CD4-positive, alpha-beta T cell treated with Interleukin-4 for 4 hours (primary cell): ENCODE measurements around the gene TLE2.
"Not testable (repeated sequence)": the region's sequence is repeated elsewhere in the genome, so short reads cannot be mapped to it uniquely, and the experiment has no call there.

Source experiments
- DNase-seq: peaks from one replicate; pipeline ENCODE4 v3.0.0-alpha.2; 2020

The TLE2 gene

DNA sequence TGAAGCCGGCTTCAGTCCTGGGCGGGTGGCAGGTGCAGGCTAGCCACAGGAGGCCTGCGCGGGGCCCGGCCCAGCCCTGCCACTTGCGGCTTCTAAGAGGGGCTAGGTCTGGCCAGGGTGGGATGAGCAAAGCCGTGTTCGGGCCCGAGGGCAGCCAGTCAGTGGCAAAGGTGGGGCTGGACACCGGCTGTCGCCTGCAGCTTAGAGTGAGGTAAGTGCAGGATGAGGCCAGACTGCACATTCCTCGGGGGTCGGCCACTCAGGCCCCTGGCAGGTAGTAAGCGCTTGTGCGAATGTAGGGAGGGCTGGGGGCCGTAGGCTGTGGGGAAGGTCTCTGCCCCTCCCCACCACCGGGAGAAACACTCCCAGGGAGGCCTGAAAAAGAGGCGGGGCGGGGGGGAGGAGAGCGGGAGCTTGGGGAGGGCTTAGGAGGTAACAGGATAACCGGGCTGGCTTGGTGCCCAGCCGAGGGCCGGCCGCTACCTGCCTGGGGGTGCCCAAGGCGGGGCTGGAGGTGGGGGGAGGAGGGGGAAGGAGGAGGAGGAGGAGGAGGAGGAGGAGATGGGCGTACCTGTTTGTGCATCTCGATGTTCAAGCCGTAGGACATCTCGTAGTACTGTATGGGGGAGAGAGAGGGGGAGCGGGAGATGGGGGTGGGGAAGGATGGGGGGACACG, 26.8 kb upstream of the TLE2 start:
- no peak for DNase-seq

GRCh38 chr19:3054972-3055740, 26.1 kb upstream of the TLE2 start:
- DNase-seq, result no peak

- DNase-seq, result no peak
Measured at GRCh38 chr19:3054265-3054971, 25.3 kb upstream of the TLE2 start.

GRCh38 chr19:3053780-3054179, 24.7 kb upstream of the TLE2 start:
- DNase-seq, result no peak

DNA sequence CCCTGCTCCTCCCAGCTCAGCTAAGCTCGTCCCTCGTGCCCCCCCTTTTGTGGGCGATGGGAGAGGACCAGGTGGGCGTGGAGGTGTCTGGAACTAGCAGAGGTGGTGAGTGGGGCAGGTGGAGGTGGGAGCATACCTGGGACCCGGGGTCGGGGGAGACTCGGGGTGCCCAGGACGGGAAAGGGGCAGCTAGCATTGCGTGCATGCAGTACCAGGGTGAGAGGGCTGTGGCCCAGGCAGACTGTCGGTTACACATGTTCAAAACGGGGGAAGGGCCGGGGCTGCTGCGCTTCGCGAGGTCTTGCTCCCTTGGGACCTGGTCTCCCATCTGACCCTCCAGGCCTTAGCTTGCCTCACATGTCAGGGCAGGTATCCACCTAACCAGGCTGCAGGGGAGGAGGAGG, 24.1 kb upstream of the TLE2 start:
- no peak for DNase-seq

GRCh38 chr19:3050016-3050415, 20.9 kb upstream of the TLE2 start:
- not testable (repeated sequence) for DNase-seq

DNA sequence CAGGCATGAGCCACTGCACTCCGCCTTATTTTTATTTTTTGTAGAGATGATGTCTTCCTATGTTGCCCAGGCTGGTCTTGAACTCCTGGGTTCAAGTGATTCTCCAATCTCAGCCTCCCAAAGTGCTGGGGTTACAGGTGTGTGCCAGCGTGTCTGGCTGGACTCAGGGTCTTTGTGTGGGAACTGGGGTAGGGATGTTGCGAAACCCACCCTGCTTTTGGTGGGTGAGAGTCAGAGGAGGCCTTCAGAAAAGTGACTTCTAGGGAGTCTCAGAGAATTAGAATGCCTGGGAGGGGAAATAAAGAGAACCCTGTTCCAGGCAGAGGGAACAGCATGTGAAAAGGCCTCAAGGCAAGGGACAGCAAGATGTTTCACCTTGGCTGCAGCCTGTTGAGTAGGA, 20.0 kb upstream of the TLE2 start:
- DNase-seq, result no peak

- no peak for DNase-seq
Measured at GRCh38 chr19:3048190-3048533, 19.1 kb upstream of the TLE2 start.

GRCh38 chr19:3047496-3048189, 18.6 kb upstream of the TLE2 start:
- DNase-seq, result peak; percentile 76

GRCh38 chr19:3046698-3047495, 17.8 kb upstream of the TLE2 start:
- DNase-seq, result no peak

DNA sequence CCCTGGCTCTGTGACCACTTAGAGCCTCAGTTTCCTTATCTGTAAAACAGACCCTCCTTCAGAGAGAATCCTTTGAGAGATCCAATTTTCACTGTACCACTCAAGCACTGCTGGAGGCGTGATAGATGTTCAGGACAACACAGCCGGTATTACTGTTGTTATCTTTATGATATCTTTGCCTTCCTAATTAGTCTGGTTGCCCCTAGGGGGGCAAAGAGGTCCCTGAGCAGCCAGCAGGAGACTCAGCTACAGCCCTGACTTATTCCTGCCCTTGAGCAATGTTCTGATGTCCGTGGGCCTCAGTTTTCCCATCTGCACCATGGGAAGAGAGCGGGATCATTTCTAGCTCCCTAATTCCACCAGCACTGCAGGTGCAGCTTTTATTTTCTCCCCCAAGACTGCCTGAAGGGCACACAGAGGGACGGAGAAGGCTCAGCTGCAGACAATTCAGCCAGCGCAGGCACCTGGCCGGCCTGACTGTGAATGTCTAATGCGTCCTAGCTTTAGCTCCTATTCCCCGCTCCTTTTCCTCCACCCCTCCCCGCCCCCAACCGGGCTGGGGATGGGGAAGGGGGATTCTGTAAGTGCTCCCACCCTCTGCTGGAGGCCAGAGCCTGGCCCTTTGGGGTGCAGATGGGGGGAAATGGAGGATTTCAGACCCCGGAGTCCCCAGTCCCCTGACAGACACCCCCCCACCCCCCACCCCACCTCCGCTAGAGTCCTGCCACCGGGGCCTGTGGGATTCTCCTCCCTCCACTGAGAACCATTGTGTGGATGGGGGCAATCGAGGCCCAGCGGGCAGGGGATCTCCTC, 17.0 kb upstream of the TLE2 start:
- DNase-seq, result no peak

- no peak for DNase-seq
Measured at GRCh38 chr19:3045191-3045590, 16.1 kb upstream of the TLE2 start.

DNA sequence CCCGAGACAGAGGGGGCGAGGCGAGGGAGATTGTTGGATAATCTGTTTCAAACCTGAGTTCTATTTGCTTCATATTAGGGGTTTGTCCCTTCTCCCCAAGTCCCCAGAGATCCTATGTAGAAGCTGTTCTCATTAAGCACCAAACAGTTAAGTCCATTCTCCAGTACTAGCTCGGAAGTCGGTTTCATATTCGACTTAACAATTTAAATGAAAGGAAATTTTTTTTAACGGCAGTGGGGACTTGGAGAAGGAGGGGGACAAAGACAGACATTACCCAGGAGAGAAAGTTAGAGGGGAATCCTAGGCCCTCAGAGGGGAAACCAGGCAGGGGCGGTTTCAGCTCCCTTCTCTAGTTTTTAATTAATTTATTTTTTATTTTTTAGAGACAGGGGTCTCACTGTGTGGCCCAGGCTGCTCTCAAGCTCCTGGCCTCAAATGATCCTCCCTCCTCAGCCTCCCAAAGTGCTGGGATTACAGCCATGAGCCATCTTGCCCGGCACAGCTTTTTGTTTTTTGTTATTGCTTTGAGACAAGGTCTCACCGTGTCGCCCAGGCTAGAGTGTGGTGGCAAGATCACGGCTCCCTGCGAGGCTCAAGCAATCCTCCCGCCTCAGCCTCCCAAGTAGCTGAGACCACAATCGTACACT, 13.7 kb upstream of the TLE2 start:
- DNase-seq, result no peak

- no peak for DNase-seq
Measured at GRCh38 chr19:3041761-3042620, 12.9 kb upstream of the TLE2 start.

DNA sequence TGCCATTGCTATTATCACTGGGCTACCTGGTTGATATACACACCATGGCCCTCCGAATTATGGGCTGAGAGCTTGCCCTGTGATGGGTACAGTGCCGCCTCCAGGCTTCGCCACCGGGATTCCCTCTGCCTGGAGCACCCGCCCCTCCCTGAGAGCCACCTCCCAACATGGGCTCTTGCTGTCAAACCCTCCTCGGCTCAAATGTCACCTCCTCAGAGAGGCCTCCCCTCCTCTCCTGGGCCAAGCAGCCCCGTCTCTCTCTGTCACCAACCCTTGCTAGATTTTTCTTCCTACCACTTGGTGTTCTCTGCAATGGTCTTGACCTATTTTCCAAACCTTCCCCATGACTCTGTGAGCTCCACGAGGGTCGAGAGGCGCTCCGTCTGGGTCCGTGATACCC, 12.2 kb upstream of the TLE2 start:
- DNase-seq, result no peak

DNA sequence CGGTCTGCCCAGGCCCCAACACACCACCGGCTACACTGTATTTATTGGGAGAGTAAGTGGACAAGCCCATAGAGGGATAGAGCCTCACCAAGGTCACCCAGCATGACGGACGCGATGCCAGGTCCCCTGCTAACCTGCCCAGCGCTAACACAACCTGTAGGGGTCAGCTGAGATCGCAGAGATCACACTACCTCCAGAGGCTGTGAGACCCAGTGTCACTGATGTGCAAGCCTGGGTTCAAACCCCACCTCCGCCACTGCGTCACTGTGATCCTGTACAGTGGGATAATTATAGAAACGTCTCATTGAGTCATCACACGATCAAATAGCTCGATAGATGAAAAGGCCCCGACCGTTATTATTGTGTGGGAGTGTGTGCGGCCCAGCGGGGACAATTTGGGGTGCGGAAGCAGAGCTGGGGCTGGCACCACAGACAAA, 10.6 kb upstream of the TLE2 start:
- DNase-seq, result no peak

GRCh38 chr19:3039125-3039524, 10.0 kb upstream of the TLE2 start:
- no peak for DNase-seq

- DNase-seq, result no peak
Measured at GRCh38 chr19:3038214-3038613, 9.1 kb upstream of the TLE2 start.

DNA sequence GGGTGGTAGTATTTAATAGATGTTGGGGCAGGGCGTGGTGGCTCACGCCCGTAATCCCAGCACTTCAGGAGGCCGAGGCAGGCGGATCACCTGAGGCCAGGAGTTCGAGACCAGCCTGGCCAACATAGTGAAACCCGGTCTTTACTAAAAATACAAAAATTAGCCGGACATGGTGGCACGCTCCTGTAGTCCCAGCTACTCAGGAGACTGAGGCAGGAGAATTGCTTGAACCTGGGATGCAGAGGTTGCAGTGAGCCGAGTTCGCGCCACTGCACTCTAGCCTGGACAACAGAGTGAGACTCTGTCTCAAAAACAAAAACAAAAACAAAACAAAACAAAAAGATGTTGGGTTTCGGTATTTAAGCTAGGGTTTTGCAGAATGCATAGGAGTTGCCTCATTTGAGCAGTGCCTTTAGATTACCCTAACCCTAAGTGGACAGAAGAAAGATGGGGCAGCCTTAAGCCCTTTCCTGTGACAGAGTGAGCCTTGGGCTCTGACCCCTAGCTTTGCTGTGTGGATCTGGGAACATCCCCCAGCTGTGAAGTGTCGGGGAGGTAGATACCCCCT, 8.0 kb upstream of the TLE2 start:
- not testable (repeated sequence) for DNase-seq
